Measurements from ENCODE around the gene NHSL2.

DNA sequence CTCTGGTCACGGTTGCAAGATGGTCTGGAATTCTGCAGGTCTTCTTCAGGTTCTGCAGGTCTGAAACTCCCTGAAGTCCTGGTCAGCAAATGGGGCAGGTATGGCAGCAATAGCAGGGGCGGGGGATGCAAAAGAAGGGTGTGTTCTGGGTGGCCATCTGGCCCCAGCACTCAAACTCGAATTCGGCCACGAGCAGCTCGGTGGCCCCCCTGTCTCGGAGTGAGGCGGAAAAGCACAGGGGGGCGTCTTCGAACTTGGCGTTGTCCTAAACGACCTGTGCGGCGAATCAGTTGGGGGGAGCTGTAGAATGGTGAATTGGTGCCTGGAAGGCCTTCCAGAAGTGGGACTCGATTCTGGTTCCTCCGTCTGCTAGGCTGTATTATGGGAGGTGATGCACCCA lies 219.0 kb downstream of the NHSL2 start:
- TF ChIP-seq CTCF (conservative IDR thresholded peaks at IDR 0.05; ENCODE audit: low read length) (no peak), EZH2phosphoT487 (IDR thresholded peaks at IDR 0.05; ENCODE audit: borderline replicate concordance, low read depth, low read length) (no peak)
